DMS53 (cell line): ENCODE measurements around the gene DIRAS2.
"Not testable (repeated sequence)": the region's sequence is repeated elsewhere in the genome, so short reads cannot be mapped to it uniquely, and the experiment has no call there.

Experiments used
- DNase-seq: peaks from one replicate; lab custom pipeline; 2025; lab: John Stamatoyannopoulos, UW

Gene DIRAS2

DNA sequence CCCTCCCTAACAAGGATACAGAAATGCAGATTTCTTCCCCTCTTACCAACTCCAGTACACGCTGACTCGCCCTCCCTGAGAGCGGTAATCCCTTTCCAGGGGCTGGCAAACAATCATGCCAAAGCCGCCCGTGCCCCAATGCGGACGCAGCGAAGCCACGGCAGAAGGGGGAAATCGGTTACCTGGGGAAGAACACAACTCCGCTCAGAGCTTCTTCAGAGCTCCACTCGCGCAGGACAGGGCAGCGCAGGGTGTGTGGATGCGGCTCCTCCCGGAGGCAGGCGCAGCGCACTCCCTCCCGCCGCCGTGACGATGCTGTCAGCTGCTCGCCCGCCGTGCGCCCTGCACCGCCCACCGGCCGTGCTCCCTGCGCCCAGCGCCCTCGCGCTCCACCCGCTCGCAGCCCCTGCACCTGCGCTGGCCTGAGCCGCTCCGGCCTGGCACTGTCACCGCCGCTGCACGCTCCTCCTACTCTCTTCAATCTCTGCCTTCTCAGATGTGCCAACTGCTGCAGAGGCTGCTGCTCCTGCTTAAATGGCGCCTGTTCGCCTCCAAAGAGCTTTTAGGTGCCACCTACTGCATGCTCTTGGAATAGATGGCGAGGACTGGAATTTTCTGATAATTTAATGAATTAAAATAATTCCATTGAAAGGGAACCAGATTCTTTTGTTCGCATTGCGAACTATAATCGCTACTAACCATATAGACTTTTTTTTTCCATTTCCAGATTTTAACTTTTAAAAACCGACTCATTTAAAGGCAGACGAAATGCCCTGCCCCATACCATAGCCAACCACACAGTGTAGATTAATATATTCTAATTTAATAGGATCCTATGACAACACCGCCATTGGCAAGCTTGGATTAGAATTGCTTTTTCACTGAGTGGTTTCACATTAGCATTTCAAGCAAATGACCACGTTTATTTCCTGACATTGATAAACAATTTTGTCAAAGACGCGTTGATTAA lies at the start of gene DIRAS2:
DIRAS2 (minus strand) TSS at position 255 of the 970 bp plus-strand sequence. CDS start 28,997 bp downstream, outside the sequence.
- peak; percentile 95 for DNase-seq

DNA sequence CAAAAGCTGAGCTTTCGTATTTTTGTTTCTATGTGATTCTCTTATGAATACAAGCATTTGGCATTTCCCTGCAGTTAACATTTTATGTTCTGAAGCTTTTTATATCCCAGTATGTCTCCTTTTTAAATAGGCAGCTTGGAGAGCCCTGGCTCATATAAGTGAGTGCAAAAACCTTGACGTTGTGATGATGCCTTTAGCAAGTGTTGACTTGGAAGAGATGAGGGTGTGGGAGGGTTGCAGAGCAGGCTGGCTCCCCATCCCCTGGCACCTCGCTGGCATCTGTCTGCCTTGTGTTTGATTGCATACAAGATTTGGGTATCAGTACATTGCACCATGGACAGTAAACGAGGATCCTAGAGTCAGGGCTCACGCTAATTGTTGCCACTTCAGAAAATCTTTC lies 42.1 kb upstream of the DIRAS2 start:
- no peak for DNase-seq

DNA sequence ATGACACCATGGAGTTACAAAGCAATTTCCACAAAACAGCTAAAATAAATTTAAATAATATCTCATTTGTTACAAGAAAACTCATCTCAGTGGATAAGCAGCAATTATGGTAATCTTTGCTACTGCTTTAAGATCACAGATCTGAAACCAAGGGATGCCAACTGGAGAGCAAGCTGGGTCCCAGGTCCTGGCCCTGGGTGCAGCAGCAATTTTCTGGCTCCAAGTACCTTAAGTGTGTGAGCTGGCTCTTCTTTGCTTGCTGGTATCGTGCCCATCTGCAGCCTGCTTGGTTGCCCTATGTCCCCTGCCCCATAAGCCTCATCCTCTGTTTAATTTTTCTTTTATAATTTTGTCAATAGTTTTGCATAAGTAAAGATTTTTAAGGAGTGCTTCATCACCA lies 41.5 kb upstream of the DIRAS2 start:
- no peak for DNase-seq

- no peak for DNase-seq
These were observed 37.9 kb upstream of the DIRAS2 start for GRCh38 chr9:90680534-90680933.

GRCh38 chr9:90665072-90665471 lies 22.4 kb upstream of the DIRAS2 start:
- DNase-seq: peak; percentile 4

- DNase-seq: peak; percentile 46
These were observed 17.2 kb upstream of the DIRAS2 start for GRCh38 chr9:90659650-90660364.

DNA sequence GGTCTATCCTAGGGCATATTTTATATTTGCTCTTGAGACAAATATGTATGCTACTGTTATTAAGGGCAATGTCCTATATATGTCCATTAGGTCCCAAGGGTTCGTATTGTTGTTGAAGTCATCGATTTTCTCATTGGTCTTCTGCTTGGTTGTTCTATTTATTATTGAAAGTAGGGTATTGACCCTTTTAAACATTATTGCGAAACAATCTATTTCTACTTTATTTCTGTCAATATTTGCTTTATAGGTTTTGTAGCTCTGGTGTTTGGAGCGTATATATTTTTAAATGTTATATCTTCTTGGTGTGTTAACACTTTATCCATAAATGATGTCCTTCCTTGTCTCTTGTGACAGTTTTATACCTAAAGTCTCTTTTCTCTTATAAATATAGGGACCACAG lies 16.2 kb upstream of the DIRAS2 start:
- DNase-seq: no peak

DNA sequence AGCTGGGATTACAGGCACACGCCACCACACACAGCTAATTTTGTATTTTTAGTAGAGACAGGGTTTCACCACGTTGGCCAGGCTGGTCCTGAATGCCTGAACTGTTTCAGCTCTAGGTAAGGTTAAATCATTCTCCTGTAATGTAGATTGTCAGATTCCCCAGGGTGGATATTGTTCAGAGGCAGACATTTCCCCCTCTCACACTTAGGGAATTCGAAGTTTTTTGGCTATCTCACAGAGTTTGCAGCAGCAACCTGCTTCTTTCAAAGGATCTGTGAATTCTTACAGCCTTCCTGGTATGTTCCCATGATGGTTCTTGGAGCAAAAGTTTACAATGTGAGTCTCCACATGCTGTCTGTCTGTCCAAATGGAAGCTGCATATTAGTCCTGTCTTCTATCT lies 15.6 kb upstream of the DIRAS2 start:
- no peak for DNase-seq

- not testable (repeated sequence) for DNase-seq
These were observed 14.3 kb upstream of the DIRAS2 start for GRCh38 chr9:90656876-90657275.

DNA sequence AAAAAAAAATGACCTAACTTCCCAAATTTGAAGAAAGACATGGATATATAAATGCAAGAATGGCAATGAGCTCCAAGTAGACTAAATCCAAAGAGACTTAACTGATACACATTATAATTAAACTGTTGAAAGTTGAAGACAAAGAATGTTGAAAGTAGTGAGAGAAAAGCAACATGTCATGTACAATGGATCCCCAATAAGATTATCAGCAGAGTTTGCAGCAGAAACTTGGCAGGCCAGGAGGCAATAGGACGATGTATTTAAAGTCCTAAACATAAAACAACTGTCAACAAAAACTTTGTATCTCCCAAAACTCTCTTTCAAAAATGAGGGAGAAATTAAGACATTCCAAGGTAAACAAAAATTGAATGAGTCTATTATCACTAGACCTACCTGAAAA lies 8.6 kb upstream of the DIRAS2 start:
- DNase-seq: no peak

DNA sequence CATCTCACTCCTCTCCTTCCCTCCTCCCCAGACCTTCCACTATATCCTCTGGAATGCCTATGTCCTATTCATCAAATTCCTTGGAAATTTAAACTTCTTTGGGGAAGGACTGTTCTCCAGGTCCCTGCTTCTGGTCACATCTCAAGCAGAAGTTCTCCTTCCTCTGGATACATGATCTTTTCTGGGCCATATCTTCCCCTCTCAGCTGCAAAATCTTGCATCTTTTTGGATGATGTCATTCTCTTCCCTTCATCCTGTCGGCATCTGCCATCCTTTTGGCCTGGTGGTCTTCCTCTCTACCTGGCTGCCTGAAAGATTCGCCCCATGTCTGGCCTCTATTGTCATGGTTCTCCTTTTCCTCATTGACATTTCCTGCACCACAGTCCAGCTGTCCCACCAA lies 5.2 kb upstream of the DIRAS2 start:
- no peak for DNase-seq

GRCh38 chr9:90645721-90646120 lies 3.1 kb upstream of the DIRAS2 start:
- peak; percentile 54 for DNase-seq

DNA sequence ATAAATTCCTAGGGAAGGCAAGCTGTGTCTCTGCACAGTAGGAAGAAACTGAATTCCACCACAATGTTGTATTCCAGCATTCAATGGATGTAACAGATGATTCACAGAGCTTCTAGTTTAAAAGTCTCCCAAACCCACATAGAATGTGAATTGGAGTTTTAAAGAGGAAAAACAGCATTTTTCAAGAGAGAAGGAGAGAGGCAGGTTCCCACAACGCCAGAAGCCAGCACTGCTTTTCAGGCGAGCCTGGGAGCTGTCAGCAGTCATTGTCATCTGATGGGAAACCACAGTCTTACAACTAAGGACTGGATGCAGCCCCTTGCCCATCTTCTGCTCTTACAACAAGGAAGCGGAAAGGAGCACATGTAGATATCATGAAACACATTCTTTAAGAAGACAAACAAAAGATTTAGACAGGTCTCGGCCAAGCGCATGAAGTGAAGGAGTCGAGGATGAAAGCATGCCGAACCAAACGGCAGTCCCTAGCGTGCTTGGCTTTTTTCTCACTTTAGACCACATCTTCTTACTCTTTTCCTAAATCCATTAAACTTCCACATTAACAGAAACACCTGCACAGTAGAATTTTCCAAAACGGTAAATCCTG lies 638 bp downstream of the DIRAS2 start:
- DNase-seq: peak; percentile 31

DNA sequence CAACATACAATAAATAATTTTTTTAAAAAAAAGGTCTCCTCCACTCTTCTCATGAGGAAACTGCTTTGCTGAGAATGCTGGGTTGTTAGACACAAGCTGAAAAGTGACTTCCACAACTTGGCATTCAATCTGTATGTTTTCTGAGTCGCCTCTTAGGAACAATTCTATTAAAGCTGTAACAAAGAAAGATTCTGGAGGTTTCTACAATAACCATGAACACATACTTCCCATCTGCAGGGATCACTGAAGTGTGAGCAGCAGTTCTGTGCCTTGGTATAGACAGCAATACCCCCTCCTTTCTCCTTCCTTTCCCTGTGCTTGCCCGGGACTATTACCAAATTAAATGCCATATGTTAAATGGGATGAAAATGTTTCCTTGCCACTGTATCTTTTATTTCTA lies 1.5 kb downstream of the DIRAS2 start:
- no peak for DNase-seq

GRCh38 chr9:90640361-90640760 lies 2.3 kb downstream of the DIRAS2 start:
- no peak for DNase-seq

- no peak for DNase-seq
These were observed 5.0 kb downstream of the DIRAS2 start for GRCh38 chr9:90637626-90638025.

DNA sequence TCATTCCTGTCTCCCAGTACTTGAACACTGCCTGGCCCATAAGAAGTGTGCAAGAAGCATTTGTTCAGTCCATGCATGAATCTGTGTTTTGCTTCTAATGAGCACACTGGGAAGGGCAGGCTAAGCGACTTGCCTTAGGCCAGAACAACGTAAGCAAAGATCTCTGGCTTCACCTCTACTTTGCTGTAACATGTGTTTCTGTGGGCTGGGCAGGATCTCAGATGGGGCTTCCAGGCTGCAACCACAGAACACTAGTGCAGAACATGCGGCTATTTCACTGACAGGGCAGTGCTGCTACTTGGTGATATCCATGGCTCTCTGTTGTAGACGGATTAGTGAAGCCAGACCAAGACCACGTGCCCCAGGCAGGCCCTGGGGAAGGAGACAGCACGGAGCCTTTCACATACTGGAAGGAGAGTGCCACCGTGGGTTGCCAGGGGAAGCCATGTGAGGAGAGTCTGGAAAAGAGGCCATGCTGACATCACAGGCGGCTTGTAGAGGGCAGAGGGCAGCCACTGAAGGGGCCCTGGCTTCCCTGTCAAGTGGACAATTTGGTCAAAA lies 9.9 kb downstream of the DIRAS2 start:
- DNase-seq: no peak

DNA sequence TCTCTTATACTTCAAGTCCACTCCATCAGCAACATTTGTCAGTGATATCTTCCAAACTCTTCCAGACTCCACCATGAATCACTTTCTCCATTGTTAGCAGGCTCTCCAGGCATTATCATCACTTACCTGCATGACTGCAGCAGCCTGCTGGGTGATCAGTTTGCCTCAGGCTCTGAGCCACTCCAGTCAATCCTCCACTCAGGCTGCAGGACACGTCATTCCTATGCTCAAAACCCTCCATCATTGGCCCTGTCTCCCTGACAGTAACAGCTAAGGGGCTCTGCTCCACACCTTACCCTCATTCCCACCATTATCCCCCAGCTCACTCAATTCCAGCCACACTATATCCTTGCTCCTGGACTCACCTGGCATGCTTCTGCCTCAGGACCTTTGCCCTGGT lies 10.7 kb downstream of the DIRAS2 start:
- DNase-seq: no peak

DNA sequence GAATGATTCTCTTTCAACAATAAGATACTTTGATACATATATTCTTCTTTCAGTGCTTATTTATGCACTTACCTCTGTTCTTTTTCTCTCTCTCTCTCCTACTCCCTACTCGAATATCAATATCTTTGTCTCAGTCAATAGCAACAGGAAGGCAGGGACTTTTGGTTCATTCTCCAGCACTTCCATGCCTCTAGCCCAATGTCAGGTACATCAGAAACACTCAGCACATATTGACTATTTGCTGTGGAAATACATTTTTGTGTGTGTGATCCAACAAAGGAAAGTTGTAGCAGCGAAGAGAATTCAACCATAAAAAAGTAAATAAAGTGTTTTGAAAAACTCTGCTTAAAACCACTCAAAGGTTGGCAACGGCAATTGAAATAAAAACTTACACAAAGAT lies 12.6 kb downstream of the DIRAS2 start:
- DNase-seq: peak; percentile 26

GRCh38 chr9:90629354-90629753 lies 13.3 kb downstream of the DIRAS2 start:
- DNase-seq: no peak

- DNase-seq: no peak
These were observed 25.8 kb downstream of the DIRAS2 start for GRCh38 chr9:90616806-90617205.

DNA sequence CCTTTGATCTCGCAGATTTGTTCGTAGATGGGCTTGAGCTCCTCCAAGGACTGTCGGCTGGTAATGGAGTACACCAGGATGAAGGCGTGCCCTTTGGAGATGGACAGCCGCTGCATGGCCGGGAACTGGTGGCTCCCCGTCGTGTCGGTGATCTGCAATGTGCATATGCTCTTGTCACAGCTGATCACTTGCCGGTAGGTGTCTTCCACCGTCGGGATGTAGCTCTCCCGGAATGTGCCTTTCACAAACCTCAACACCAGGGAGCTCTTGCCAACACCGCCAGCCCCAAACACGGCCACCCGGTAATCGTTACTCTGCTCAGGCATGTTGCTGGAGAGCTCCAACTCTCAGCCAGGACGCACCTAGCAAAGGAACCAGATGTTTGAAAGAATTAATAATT lies 29.1 kb downstream of the DIRAS2 start:
- no peak for DNase-seq
